Measurements from ENCODE around the gene GDF7. TPM values are rescaled to one million over a fixed set of nuclear protein-coding genes. Genes with fewer than 3 reads are reported as not detected.

GDF7 gene
- total and polyA plus RNA-seq, 10 of the 15 experiments (the other 5 are each of a cell fraction or from before 2014, with no cell fraction given): 0.02 to 0.11 (median 0.04) TPM; not detected in 1

DNA sequence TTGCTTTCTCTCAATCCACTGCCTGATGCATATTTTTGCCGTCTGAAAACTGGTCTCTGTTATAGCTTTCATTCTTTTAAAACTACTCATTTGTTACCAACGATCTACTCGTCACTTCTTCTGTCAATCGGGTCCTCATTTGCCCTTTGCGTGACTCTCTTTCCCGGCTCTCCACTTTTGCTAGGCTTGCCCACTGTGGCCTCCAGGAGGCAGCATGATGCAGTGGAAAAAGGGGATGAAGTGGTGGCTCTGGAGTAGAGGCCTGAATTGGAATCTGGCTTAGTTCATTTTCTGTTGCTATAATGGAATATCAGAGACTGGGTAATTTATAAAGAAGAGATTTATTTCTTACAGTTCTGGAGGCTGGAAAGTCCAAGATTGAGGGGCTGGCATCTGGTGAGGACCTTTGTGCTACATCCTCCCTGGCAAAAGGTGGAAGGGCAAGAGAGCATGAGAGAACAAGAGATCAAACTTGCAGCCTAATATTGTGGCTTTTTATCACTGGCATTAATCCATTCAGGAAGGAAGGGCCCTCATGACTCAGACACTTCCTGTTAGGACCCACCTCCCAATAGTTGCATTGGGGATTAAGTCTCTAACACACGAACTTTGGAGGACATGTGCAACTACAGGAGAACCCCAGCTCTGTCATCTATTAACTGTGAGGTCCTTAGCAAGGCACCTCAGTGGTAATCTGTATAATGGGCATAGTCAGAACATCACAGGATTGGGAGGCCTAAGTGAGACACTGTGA is 15.4 kb downstream of the GDF7 start:
- Histone ChIP-seq H3K79me2 (ENCODE audit: control insufficient read depth, insufficient read depth, low read length) (no peaks in the 10 kb centered on the region), H3K4me3 (no peak overlapping the region), H3K4me2 (ENCODE audit: control insufficient read depth, insufficient read depth) (no peak overlapping the region), H3K27ac (ENCODE audit: control insufficient read depth, insufficient read depth) (no peak overlapping the region), H3K9ac (ENCODE audit: control insufficient read depth, insufficient read depth, low read length) (no peak overlapping the region), H3K36me3 (ENCODE audit: control insufficient read depth in 2 of 2, insufficient read depth in 2 of 2, low read length in 1 of 2) (no peaks in the 10 kb centered on the region; a peak in 3 of 4 replicates), H4K20me1 (ENCODE audit: control insufficient read depth, insufficient read depth) (no peaks in the 10 kb centered on the region), H3K27me3 (replicated peaks in 1 of 2; ENCODE audit: control insufficient read depth in 2 of 2, insufficient read depth in 2 of 2, low read length in 1 of 2) (no peaks in the 10 kb centered on the region), H3K4me1 (ENCODE audit: control insufficient read depth, insufficient read depth, low read length) (peaks cover 12% of the 10 kb centered on the region), H2AFZ (ENCODE audit: control insufficient read depth, low read depth, low read length) (no peak overlapping the region), H3K9me3 (replicated peaks; ENCODE audit: control insufficient read depth, insufficient read depth, low read length) (no peaks in the 10 kb centered on the region)
- no peak for DNase-seq (ENCODE audit: low read depth, low spot score)
- in situ Hi-C loops (cut with MboI) (no loop called here), intact Hi-C loops (cut with micrococcal nuclease; ENCODE audit: unreplicated experiment) (no loop called here)
- TF ChIP-seq CBFB (IDR thresholded peaks at IDR 0.05; ENCODE audit: low read depth) (no peak), MTA3 (IDR thresholded peaks at IDR 0.05; ENCODE audit: borderline replicate concordance, low read length) (no peak), RAD21 (IDR thresholded peaks at IDR 0.05; ENCODE audit: insufficient read depth, low read depth, low read length) (peak; percentile 60), ZNF24 (IDR thresholded peaks at IDR 0.05) (no peak), KDM1A (IDR thresholded peaks at IDR 0.05; ENCODE audit: borderline replicate concordance) (no peak), YBX1 (IDR thresholded peaks at IDR 0.05) (no peak), POLR2AphosphoS2 (IDR thresholded peaks at IDR 0.05; ENCODE audit: low read depth, low read length) (no peak), BMI1 (IDR thresholded peaks at IDR 0.05; ENCODE audit: borderline replicate concordance) (no peak)
- TF ChIP-seq, protein P1, sequence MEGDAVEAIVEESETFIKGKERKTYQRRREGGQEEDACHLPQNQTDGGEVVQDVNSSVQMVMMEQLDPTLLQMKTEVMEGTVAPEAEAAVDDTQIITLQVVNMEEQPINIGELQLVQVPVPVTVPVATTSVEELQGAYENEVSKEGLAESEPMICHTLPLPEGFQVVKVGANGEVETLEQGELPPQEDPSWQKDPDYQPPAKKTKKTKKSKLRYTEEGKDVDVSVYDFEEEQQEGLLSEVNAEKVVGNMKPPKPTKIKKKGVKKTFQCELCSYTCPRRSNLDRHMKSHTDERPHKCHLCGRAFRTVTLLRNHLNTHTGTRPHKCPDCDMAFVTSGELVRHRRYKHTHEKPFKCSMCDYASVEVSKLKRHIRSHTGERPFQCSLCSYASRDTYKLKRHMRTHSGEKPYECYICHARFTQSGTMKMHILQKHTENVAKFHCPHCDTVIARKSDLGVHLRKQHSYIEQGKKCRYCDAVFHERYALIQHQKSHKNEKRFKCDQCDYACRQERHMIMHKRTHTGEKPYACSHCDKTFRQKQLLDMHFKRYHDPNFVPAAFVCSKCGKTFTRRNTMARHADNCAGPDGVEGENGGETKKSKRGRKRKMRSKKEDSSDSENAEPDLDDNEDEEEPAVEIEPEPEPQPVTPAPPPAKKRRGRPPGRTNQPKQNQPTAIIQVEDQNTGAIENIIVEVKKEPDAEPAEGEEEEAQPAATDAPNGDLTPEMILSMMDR (IDR thresholded peaks at IDR 0.05 in 2 of 3, conservative IDR thresholded peaks at IDR 0.05 in 1 of 3; ENCODE audit: control insufficient read depth in 2 of 3, extremely low read depth in 1 of 3, insufficient read depth in 1 of 3, low read depth in 3 of 3, low read length in 3 of 3): peak; percentile 30 to 47 (median 33); a peak in 5 of 6 replicates
- TF ChIP-seq, protein P2, sequence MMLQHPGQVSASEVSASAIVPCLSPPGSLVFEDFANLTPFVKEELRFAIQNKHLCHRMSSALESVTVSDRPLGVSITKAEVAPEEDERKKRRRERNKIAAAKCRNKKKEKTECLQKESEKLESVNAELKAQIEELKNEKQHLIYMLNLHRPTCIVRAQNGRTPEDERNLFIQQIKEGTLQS (IDR thresholded peaks at IDR 0.05; ENCODE audit: borderline replicate concordance, extremely low read depth, low read depth, low read length): no peak
- TF ChIP-seq, protein P3, sequence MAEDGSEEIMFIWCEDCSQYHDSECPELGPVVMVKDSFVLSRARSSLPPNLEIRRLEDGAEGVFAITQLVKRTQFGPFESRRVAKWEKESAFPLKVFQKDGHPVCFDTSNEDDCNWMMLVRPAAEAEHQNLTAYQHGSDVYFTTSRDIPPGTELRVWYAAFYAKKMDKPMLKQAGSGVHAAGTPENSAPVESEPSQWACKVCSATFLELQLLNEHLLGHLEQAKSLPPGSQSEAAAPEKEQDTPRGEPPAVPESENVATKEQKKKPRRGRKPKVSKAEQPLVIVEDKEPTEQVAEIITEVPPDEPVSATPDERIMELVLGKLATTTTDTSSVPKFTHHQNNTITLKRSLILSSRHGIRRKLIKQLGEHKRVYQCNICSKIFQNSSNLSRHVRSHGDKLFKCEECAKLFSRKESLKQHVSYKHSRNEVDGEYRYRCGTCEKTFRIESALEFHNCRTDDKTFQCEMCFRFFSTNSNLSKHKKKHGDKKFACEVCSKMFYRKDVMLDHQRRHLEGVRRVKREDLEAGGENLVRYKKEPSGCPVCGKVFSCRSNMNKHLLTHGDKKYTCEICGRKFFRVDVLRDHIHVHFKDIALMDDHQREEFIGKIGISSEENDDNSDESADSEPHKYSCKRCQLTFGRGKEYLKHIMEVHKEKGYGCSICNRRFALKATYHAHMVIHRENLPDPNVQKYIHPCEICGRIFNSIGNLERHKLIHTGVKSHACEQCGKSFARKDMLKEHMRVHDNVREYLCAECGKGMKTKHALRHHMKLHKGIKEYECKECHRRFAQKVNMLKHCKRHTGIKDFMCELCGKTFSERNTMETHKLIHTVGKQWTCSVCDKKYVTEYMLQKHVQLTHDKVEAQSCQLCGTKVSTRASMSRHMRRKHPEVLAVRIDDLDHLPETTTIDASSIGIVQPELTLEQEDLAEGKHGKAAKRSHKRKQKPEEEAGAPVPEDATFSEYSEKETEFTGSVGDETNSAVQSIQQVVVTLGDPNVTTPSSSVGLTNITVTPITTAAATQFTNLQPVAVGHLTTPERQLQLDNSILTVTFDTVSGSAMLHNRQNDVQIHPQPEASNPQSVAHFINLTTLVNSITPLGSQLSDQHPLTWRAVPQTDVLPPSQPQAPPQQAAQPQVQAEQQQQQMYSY (CRISPR knock-in tag; IDR thresholded peaks at IDR 0.05): no peak
- 89% methylated on average over 7 of the region's 7 CpGs for WGBS (ENCODE audit: insufficient coverage, insufficient replicate concordance, low lambda C conversion rate, missing lambda C conversion rate)
- ChIA-PET SMC1A (ENCODE audit: uncharacterized antibody, unreplicated experiment) (interaction anchor here (0.7 kb wide), 1 partner anchor 89 kb away, joined by 3 read pairs; no protein-coding TSS in a partner anchor), POLR2A (no interaction called here), CTCF (interaction anchor here (0.7 to 1.7 kb wide), 3 partner anchors 107 to 280 kb away, joined by 3 to 8 read pairs (median 3); no protein-coding TSS in a partner anchor), RAD21 (ENCODE audit: unreplicated experiment) (no interaction called here)
- BruUV-seq (replicated peaks): no TSS peak
- no peak; the same call in 2 of the 3 replicates for ATAC-seq
- no peak for FAIRE-seq
